GM21737 (cell line): ENCODE results near the gene EZH2.

ENCODE experiments used
- ATAC-seq: cut with Tn5 transposase; IDR thresholded peaks from one replicate; pipeline ENCODE4 v1.9.1; 2021; ENCODE audit warnings: mild to moderate bottlenecking, moderate library complexity; ENCODE audit not compliant: unreplicated experiment

Gene EZH2

GRCh38 chr7:148858489-148858888 lies 25.6 kb downstream of the EZH2 start:
- no peak for ATAC-seq

- peak; percentile 48 for ATAC-seq
Observed at GRCh38 chr7:148856891-148857290, 27.2 kb downstream of the EZH2 start.

GRCh38 chr7:148856578-148856881 lies 27.6 kb downstream of the EZH2 start:
- ATAC-seq: no peak

GRCh38 chr7:148854983-148855382 lies 29.1 kb downstream of the EZH2 start:
- no peak for ATAC-seq

GRCh38 chr7:148852272-148852671 lies 31.8 kb downstream of the EZH2 start:
- ATAC-seq: no peak

GRCh38 chr7:148850564-148850963 lies 33.5 kb downstream of the EZH2 start:
- ATAC-seq: no peak

GRCh38 chr7:148849393-148850098 lies 34.5 kb downstream of the EZH2 start:
- ATAC-seq: no peak

GRCh38 chr7:148847815-148848734 lies 36.0 kb downstream of the EZH2 start:
- no peak for ATAC-seq

GRCh38 chr7:148838905-148839304 lies 45.2 kb downstream of the EZH2 start:
- ATAC-seq: no peak

GRCh38 chr7:148835854-148836253 lies 48.2 kb downstream of the EZH2 start:
- ATAC-seq: no peak

- no peak for ATAC-seq
Observed at GRCh38 chr7:148834605-148835004, 49.5 kb downstream of the EZH2 start.

GRCh38 chr7:148831782-148832181 lies 52.3 kb downstream of the EZH2 start:
- ATAC-seq: no peak

GRCh38 chr7:148830897-148831692 lies 53.0 kb downstream of the EZH2 start:
- ATAC-seq: no peak

- no peak for ATAC-seq
Observed at GRCh38 chr7:148828965-148829364, 55.1 kb downstream of the EZH2 start.

GRCh38 chr7:148825338-148825737 lies 58.8 kb downstream of the EZH2 start:
- ATAC-seq: no peak

GRCh38 chr7:148824864-148825263 lies 59.2 kb downstream of the EZH2 start:
- no peak for ATAC-seq

GRCh38 chr7:148821422-148821821 lies 62.7 kb downstream of the EZH2 start:
- ATAC-seq: no peak

- ATAC-seq: no peak
Observed at GRCh38 chr7:148819697-148820360, 64.3 kb downstream of the EZH2 start.

GRCh38 chr7:148815612-148816011 lies 68.5 kb downstream of the EZH2 start:
- no peak for ATAC-seq

- no peak for ATAC-seq
Observed at GRCh38 chr7:148814922-148815559, 69.0 kb downstream of the EZH2 start.
